HG03175 (cell line): ENCODE measurements around the gene PLGRKT.
"Not testable (repeated sequence)": the region's sequence is repeated elsewhere in the genome, so short reads cannot be mapped to it uniquely, and the experiment has no call there.

Source experiments
- ATAC-seq: cut with Tn5 transposase; IDR thresholded peaks from one replicate; pipeline ENCODE4 v1.9.1; 2021; ENCODE audit warnings: mild to moderate bottlenecking, moderate library complexity; ENCODE audit not compliant: unreplicated experiment

The PLGRKT gene

DNA sequence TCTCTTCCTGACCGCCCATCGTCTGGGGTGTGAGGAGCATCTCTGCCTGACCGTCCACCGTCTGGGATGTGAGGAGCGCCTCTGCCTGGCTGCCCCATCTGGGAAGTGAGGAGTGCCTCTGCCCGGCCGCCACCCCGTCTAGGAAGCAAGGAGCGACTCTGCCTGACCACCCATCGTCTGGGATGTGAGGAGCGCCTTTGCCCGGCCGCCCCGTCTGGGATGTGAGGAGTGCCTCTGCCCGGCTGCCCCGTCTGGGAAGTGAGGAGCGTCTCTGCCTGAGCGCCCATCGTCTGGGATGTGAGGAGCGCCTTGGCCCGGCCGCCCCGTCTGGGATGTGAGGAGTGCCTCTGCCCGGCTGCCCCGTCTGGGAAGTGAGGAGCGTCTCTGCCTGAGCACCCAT lies 4.4 kb downstream of the PLGRKT start:
- ATAC-seq = not testable (repeated sequence)

- ATAC-seq = not testable (repeated sequence)
These were observed 4.8 kb downstream of the PLGRKT start for GRCh38 chr9:5432890-5433289.

- no peak for ATAC-seq
These were observed 6.8 kb downstream of the PLGRKT start for GRCh38 chr9:5430912-5431311.

DNA sequence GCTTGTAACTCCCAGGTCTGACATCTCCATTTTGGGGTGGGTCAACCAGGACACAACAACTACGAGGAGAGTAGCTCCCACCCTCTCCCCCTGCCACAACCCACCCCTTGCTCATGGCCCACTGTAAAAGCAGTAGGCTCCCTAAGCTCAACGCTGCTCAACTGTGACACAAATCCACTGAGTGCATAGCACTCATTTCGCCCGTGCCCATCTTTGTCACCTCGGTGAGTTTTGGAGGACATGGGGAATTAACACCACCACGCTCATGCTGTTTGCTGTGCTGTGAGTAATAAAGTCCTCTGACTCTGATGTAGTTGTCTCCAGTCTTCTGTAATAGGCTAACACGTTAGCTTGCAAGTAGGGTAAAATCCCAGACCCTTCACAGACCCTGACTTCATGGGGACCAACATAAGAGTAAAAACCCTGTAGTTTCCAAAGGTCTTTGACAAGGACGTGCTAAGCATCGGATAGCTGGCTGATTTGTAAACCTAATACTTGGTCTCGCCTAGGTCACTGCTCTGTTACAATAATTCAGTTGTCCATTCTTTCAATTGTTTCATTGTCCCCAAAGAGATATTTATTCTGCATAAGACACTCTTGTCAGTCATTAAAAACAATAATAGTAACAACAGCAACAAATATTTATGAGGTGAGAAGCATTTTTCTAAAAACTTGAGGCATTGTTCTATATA lies 7.7 kb downstream of the PLGRKT start:
- ATAC-seq = no peak

GRCh38 chr9:5428794-5429528 lies 8.8 kb downstream of the PLGRKT start:
- no peak for ATAC-seq

- no peak for ATAC-seq
These were observed 9.6 kb downstream of the PLGRKT start for GRCh38 chr9:5428172-5428571.

GRCh38 chr9:5427005-5427404 lies 10.7 kb downstream of the PLGRKT start:
- ATAC-seq = no peak

- no peak for ATAC-seq
These were observed 12.6 kb downstream of the PLGRKT start for GRCh38 chr9:5425006-5425628.

DNA sequence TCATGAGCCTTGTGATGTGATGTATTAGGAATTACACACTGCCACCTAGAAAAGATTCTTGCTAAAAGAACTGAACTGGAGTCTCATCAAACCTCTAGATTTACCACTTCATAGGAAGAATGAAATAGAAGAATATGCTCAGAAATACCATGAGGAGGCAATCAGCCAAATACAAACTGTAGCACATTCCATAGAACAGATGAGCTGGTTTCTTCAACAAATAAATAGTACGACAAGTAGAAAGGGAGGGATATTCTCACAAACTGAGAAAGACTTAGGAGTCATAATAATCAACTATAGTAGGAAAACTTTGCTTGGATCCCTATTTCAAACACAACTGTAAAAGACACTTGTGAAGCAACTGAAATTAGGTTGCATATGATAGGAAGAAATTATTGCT lies 15.4 kb downstream of the PLGRKT start:
- ATAC-seq = no peak

DNA sequence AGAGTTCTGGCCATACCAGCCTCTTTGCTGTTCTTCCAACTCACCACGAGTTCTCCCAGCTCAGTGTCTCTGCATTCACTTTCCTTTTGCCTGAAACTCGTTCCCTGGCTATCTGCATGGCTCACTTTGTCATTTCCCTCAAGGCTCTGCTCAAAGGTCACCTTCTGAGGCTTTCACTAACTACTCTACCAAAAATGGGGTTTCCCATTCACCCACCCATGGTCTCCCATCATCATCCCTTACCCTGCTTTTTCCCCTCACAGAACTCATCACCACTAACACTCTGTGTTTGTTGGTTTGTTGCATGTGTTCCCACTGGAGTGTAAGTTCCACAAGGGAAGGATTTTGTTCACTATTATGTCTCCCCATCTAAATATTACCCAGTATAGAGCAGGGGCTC lies 16.6 kb downstream of the PLGRKT start:
- no peak for ATAC-seq

DNA sequence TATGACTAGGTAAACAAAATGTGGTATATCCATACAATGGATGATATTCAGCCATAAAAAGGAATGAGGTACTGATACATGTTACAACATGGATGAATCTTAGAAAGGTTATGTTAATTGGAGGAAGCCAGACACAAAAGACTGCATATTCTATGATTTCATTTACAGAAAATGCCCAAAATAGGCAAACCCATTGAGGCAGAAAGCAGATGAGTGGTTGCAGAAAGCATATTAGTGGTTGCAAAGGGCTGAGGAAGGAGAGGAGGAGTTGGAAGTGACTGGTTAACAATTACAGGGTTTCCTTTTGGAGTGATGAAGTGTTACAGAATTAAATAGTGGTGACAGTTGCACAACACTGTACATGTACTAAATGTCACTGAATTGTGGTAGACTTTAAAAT lies 17.7 kb downstream of the PLGRKT start:
- no peak for ATAC-seq

GRCh38 chr9:5418481-5418880 lies 19.2 kb downstream of the PLGRKT start:
- ATAC-seq = no peak

- ATAC-seq = no peak
These were observed 20.8 kb downstream of the PLGRKT start for GRCh38 chr9:5416953-5417352.

- no peak for ATAC-seq
These were observed 29.1 kb downstream of the PLGRKT start for GRCh38 chr9:5408596-5408995.

- ATAC-seq = no peak
These were observed 35.5 kb downstream of the PLGRKT start for GRCh38 chr9:5402217-5402616.

DNA sequence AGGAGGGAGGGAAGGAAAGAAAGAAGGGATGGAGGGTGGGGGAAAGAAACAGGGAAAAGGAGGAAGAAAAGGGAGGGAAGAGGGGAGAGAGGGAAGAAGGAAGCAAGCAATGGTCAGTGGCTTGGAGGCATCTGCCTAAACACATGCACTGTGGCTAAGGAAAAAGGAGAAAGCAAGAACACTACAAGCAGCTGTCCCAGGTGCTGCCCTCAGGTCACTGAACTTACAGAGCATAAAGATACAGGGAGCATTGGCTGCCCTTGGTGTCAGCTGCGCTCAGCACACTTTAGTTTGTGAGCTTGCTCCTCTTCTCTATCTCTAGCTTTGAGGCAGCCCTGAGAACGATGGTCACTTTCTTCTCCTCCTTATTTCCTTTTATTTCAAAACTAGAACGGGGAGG lies 40.2 kb downstream of the PLGRKT start:
- not testable (repeated sequence) for ATAC-seq

DNA sequence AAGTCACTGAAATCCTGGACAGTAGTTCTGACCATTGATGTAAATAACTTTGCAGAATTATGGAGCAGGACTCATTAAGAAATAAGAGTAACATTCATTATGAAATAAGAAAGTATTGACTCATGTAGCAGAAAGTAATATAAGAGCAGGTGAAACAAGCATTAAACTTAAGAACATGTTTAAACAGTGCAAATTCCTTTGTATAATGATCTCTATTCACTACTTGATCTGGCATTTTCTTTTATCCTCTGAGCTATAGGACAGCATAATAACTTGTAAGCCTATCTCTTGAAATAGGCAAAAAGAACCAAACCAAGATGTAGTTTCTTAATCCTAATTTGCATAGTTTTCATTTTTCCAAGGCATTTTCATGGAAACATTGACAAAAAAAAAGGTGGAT lies 42.3 kb downstream of the PLGRKT start:
- ATAC-seq = no peak

- ATAC-seq = not testable (repeated sequence)
These were observed 43.7 kb downstream of the PLGRKT start for GRCh38 chr9:5393976-5394375.

DNA sequence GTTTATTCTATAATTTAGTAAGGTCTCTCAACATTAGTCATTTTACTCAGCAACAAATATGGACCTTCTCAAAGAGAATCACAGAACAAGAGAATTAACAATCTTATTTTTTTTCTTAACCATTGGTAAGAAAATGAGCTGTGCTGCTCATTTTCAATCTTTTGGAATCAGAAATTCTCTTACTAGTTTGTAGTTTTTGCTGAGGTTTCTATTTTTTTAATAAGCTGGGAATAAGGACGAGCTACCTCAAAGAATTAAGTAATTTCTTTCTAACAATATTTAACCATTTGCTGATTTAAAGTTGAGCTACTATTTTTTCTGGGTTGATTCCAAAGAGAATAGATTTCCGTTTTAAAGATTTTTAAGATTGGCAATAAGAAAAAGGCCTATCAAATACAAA lies 44.2 kb downstream of the PLGRKT start:
- no peak for ATAC-seq

GRCh38 chr9:5392285-5392684 lies 45.4 kb downstream of the PLGRKT start:
- no peak for ATAC-seq

DNA sequence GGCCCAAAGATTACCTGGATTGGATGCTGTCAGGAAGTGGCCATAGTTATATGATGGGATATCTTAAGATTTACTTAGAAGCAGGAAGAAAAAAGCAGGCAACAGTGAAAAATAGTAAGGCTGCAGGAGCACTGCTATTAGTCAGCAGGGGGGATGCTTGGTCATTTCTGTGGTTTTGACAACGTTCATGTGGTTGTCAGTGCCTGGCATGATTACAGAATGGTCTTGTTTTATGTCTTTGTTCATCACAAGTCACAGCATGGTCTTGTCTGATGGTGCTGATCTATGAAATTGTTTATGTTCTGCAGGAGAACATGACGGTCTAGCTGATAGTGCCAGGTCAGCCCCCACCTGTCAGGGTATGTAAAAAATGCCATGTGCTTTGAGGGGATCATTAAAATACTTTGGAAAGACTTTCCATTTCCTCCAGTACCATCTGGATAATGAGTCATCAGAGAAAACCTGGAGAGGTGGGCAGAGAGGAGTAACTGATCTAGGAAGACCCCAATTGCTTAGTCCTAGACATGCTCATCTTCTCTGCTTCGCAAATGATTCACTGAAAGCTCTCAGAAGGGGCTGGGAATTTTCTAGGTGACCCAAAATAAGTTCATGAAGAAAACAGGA lies 48.5 kb downstream of the PLGRKT start:
- peak; percentile 84 for ATAC-seq
